Activated T-helper 1 cell treated with anti-CD3 and anti-CD28 coated beads, Interleukin-12 subunit alpha, Interleukin-12 subunit beta, Interleukin-2, Interleukin-4 antibody, amounts not matched to agents 30 ng/mL and 10 ng/mL and 1 ng/mL, durations not matched to agents 14 hours and 24 hours and 36 hours (primary cell): ENCODE results near the gene SLC50A1. TPM values are rescaled to one million over a fixed set of nuclear protein-coding genes. Genes with fewer than 3 reads are reported as not detected.
"Not testable (repeated sequence)": the region's sequence is repeated elsewhere in the genome, so short reads cannot be mapped to it uniquely, and the experiment has no call there.

Experiments
- DNase-seq: peaks from one replicate; pipeline ENCODE4 v3.0.0; 2021; ENCODE audit warnings: low spot score
- H3K27ac Mint-ChIP-seq: one replicate; pipeline ENCODE4 v1.8.0; 2021; ENCODE audit warnings: mild to moderate bottlenecking, mixed read lengths
- H3K27me3 Mint-ChIP-seq: one replicate; pipeline ENCODE4 v1.8.0; 2022; ENCODE audit warnings: mild to moderate bottlenecking, moderate library complexity, mixed read lengths; ENCODE audit not compliant: insufficient read depth
- H3K36me3 Mint-ChIP-seq: one replicate; pipeline ENCODE4 v1.8.0; 2021; ENCODE audit warnings: low read depth, mixed read lengths
- H3K4me1 Mint-ChIP-seq: one replicate; pipeline ENCODE4 v1.8.0; 2021; ENCODE audit warnings: low read depth, mixed read lengths
- H3K4me3 Mint-ChIP-seq: one replicate; pipeline ENCODE4 v1.8.0; 2021; ENCODE audit warnings: mild to moderate bottlenecking, moderate library complexity, mixed read lengths
- H3K9me3 Mint-ChIP-seq: one replicate; pipeline ENCODE4 v1.8.0; 2021; ENCODE audit warnings: mixed read lengths
- intact Hi-C: fragments of 100-400 bp; cut with micrococcal nuclease; formaldehyde crosslinking; loops from one replicate; pipeline ENCODE4 v1.15.1; 2024
- total RNA-seq: library from RNA; stranded (reverse); gene quantifications from 2 replicates; pipeline ENCODE4 v1.2.3, GENCODE V29; 2022

Gene SLC50A1
- total RNA-seq, 1 donor from 2014 or later = 45.7 TPM

- no peaks in the 10 kb centered on the region for H3K36me3 Mint-ChIP-seq
- intact Hi-C loops = no loop called here
- no peak overlapping the region for H3K4me3 Mint-ChIP-seq
- DNase-seq = no peak
- no peak overlapping the region for H3K27ac Mint-ChIP-seq
- no peaks in the 10 kb centered on the region for H3K9me3 Mint-ChIP-seq
- H3K4me1 Mint-ChIP-seq = no peaks in the 10 kb centered on the region
- peaks cover 9% of the 10 kb centered on the region for H3K27me3 Mint-ChIP-seq
These were observed 30.0 kb upstream of the SLC50A1 start for GRCh38 chr1:155105604-155106011.

GRCh38 chr1:155106862-155107261 is 28.8 kb upstream of the SLC50A1 start:
- H3K4me3 Mint-ChIP-seq = no peak overlapping the region
- H3K27me3 Mint-ChIP-seq = peaks cover 9% of the 10 kb centered on the region
- H3K27ac Mint-ChIP-seq = no peak overlapping the region
- intact Hi-C loops = no loop called here
- H3K9me3 Mint-ChIP-seq = no peaks in the 10 kb centered on the region
- no peaks in the 10 kb centered on the region for H3K4me1 Mint-ChIP-seq
- H3K36me3 Mint-ChIP-seq = no peaks in the 10 kb centered on the region
- no peak for DNase-seq

- Mint-ChIP-seq H3K9me3 (no peaks in the 10 kb centered on the region), H3K27ac (no peak overlapping the region), H3K36me3 (no peaks in the 10 kb centered on the region), H3K4me1 (no peaks in the 10 kb centered on the region), H3K27me3 (peaks cover 9% of the 10 kb centered on the region), H3K4me3 (no peak overlapping the region)
- intact Hi-C loops = no loop called here
- DNase-seq = no peak
These were observed 28.1 kb upstream of the SLC50A1 start for GRCh38 chr1:155107309-155108264.

GRCh38 chr1:155108296-155108695 is 27.4 kb upstream of the SLC50A1 start:
- Mint-ChIP-seq H3K4me3 (no peak overlapping the region), H3K9me3 (no peaks in the 10 kb centered on the region), H3K36me3 (no peaks in the 10 kb centered on the region), H3K4me1 (no peaks in the 10 kb centered on the region), H3K27me3 (peaks cover 11% of the 10 kb centered on the region), H3K27ac (no peak overlapping the region)
- no peak for DNase-seq
- intact Hi-C loops = no loop called here

GRCh38 chr1:155110381-155110780 is 25.3 kb upstream of the SLC50A1 start:
- Mint-ChIP-seq H3K27ac (no peak overlapping the region), H3K27me3 (peaks cover 7% of the 10 kb centered on the region), H3K4me1 (no peaks in the 10 kb centered on the region), H3K9me3 (no peaks in the 10 kb centered on the region), H3K4me3 (no peak overlapping the region), H3K36me3 (no peaks in the 10 kb centered on the region)
- DNase-seq = no peak
- intact Hi-C loops = no loop called here

GRCh38 chr1:155110826-155111225 is 24.8 kb upstream of the SLC50A1 start:
- Mint-ChIP-seq H3K9me3 (no peaks in the 10 kb centered on the region), H3K27ac (no peak overlapping the region), H3K4me3 (no peak overlapping the region), H3K36me3 (no peaks in the 10 kb centered on the region), H3K27me3 (peaks cover 7% of the 10 kb centered on the region), H3K4me1 (no peaks in the 10 kb centered on the region)
- intact Hi-C loops = no loop called here
- DNase-seq = no peak

- intact Hi-C loops = no loop called here
- H3K27ac Mint-ChIP-seq = no peak overlapping the region
- no peaks in the 10 kb centered on the region for H3K4me1 Mint-ChIP-seq
- no peak overlapping the region for H3K4me3 Mint-ChIP-seq
- H3K9me3 Mint-ChIP-seq = no peaks in the 10 kb centered on the region
- no peak for DNase-seq
- no peaks in the 10 kb centered on the region for H3K36me3 Mint-ChIP-seq
- H3K27me3 Mint-ChIP-seq = peaks cover 13% of the 10 kb centered on the region
These were observed 22.1 kb upstream of the SLC50A1 start for GRCh38 chr1:155113450-155113980.

GRCh38 chr1:155116113-155116764 is 19.4 kb upstream of the SLC50A1 start:
- intact Hi-C loops = no loop called here
- Mint-ChIP-seq H3K27ac (no peak overlapping the region), H3K4me1 (no peaks in the 10 kb centered on the region), H3K36me3 (no peaks in the 10 kb centered on the region), H3K4me3 (no peak overlapping the region), H3K27me3 (peaks cover 21% of the 10 kb centered on the region), H3K9me3 (no peaks in the 10 kb centered on the region)
- DNase-seq = no peak

- Mint-ChIP-seq H3K27me3 (peaks cover 27% of the 10 kb centered on the region), H3K27ac (no peak overlapping the region), H3K9me3 (no peaks in the 10 kb centered on the region), H3K4me1 (no peaks in the 10 kb centered on the region), H3K4me3 (no peak overlapping the region), H3K36me3 (no peaks in the 10 kb centered on the region)
- intact Hi-C loops = no loop called here
- DNase-seq = no peak
These were observed 18.0 kb upstream of the SLC50A1 start for GRCh38 chr1:155117610-155118009.

GRCh38 chr1:155118090-155118489 is 17.6 kb upstream of the SLC50A1 start:
- DNase-seq, H3K4me1 Mint-ChIP-seq, H3K4me3 Mint-ChIP-seq, H3K27ac Mint-ChIP-seq, H3K36me3 Mint-ChIP-seq, H3K9me3 Mint-ChIP-seq, intact Hi-C loops: not testable (repeated sequence)
- H3K27me3 Mint-ChIP-seq = peaks cover 27% of the 10 kb centered on the region

- DNase-seq = no peak
- Mint-ChIP-seq H3K4me3 (no peak overlapping the region), H3K9me3 (no peaks in the 10 kb centered on the region), H3K27ac (no peak overlapping the region), H3K27me3 (peaks cover 33% of the 10 kb centered on the region), H3K36me3 (no peaks in the 10 kb centered on the region), H3K4me1 (no peaks in the 10 kb centered on the region)
- intact Hi-C loops = no loop called here
These were observed 15.4 kb upstream of the SLC50A1 start for GRCh38 chr1:155120253-155120652.

- no peak for DNase-seq
- no peak overlapping the region for H3K27ac Mint-ChIP-seq
- H3K36me3 Mint-ChIP-seq = no peaks in the 10 kb centered on the region
- H3K4me3 Mint-ChIP-seq = no peak overlapping the region
- intact Hi-C loops = no loop called here
- peaks cover 40% of the 10 kb centered on the region for H3K27me3 Mint-ChIP-seq
- no peaks in the 10 kb centered on the region for H3K9me3 Mint-ChIP-seq
- no peaks in the 10 kb centered on the region for H3K4me1 Mint-ChIP-seq
These were observed 14.4 kb upstream of the SLC50A1 start for GRCh38 chr1:155121249-155121648.

GRCh38 chr1:155122308-155122707 is 13.3 kb upstream of the SLC50A1 start:
- H3K9me3 Mint-ChIP-seq = no peaks in the 10 kb centered on the region
- H3K27me3 Mint-ChIP-seq = peaks cover 43% of the 10 kb centered on the region
- H3K27ac Mint-ChIP-seq = no peak overlapping the region
- H3K36me3 Mint-ChIP-seq = peaks cover 2% of the 10 kb centered on the region
- H3K4me3 Mint-ChIP-seq = no peak overlapping the region
- intact Hi-C loops = no loop called here
- DNase-seq = no peak
- H3K4me1 Mint-ChIP-seq = peaks cover 8% of the 10 kb centered on the region
